ENCODE measurements around the gene OR51M1. TPM values are rescaled to one million over a fixed set of nuclear protein-coding genes. Genes with fewer than 3 reads are reported as not detected.

The OR51M1 gene
- 0.35 and 0.49 TPM in 2 replicates for total RNA-seq (2011; cell fraction: chromatin; rRNA removed; ENCODE audit: low replicate concordance)
- under 0.01 and 0.13 TPM in 2 replicates for total RNA-seq (2011; cell fraction: nucleolus; rRNA removed)
- total RNA-seq (2011; cell fraction: nucleoplasm; rRNA removed): 0.22 and 0.23 TPM in 2 replicates
- total RNA-seq (2014; rRNA removed) (not detected in 2 replicates), total RNA-seq (2014; rRNA removed; fragmentation: Illumina TruSeq; extraction: Trizol) (0.04 TPM in 1 of 2 replicates, not detected in the other), total RNA-seq (2015; rRNA removed; fragmentation: Illumina TruSeq; extraction: Trizol) (not detected in 2 replicates), total RNA-seq (2021) (not detected in 2 replicates), polyA plus RNA-seq (2011; rRNA removed) (not detected in 2 replicates), polyA plus RNA-seq (2014; fragmentation: Illumina TruSeq; extraction: Trizol) (not detected in 2 replicates), polyA plus RNA-seq (2014; fragmentation: Nextera tagmentation; extraction: Ambion mirVana) (under 1 TPM; 0.01 to 0.18 TPM), polyA plus RNA-seq (2014; rRNA removed) (not detected in 2 replicates), polyA minus RNA-seq (2011; rRNA and poly(A)+ RNA removed) (0.12 TPM in 1 of 2 replicates, not detected in the other), Bru-seq, nascent RNA (not detected), BruChase-seq, experiment 1, labeled RNA remaining after a 2-hour chase (not detected), BruChase-seq, experiment 2, labeled RNA remaining after a 6-hour chase (not detected)
- not detected in 2 replicates for polyA plus RNA-seq (2011; cell fraction: cytosol; rRNA removed)
- 0.07 TPM in 1 of 2 replicates, not detected in the other for polyA plus RNA-seq (2011; cell fraction: nucleus; rRNA removed)
- 0.07 and 0.20 TPM in 2 replicates for polyA plus RNA-seq (2012)
- not detected in 2 replicates for polyA minus RNA-seq (2011; cell fraction: cytosol; rRNA and poly(A)+ RNA removed)
- polyA minus RNA-seq (2011; cell fraction: nucleus; rRNA and poly(A)+ RNA removed): 0.11 and 0.27 TPM in 2 replicates
- long read RNA-seq, experiment 1: 0 reads
- long read RNA-seq, experiment 2: 0 reads
- long read RNA-seq, experiment 3: 0 reads

GRCh38 chr11:5383576-5383975, at the start of gene OR51M1:
Gene OR51M1, plus strand, starts transcription at chr11:5383812. Its CDS starts 5,587 bp downstream, at chr11:5389399.
- POLR2A ChIA-PET: no interaction called here
- Histone ChIP-seq H3K4me1 (replicated peaks in 1 of 2; ENCODE audit: control insufficient read depth in 2 of 2, insufficient read depth in 2 of 2, low read length in 2 of 2) (no peaks in the 10 kb centered on the region; a peak in 1 of 5 replicates), H3K36me3 (ENCODE audit: control insufficient read depth, insufficient read depth, low read length) (peaks cover 70% of the 10 kb centered on the region), H3K27ac (ENCODE audit: extremely low read depth, low read depth, low read length) (no peak within 1 kb of the TSS), H4K20me1 (replicated peaks; ENCODE audit: control insufficient read depth, insufficient read depth, low read length) (no peaks in the 10 kb centered on the region), H2AFZ (ENCODE audit: low read depth, low read length) (no peak within 1 kb of the TSS), H3K9me3 (replicated peaks; ENCODE audit: control insufficient read depth, insufficient read depth, low read depth, low read length) (no peaks in the 10 kb centered on the region), H3K4me3 (no peak within 1 kb of the TSS), H3K9ac (ENCODE audit: insufficient read depth in 1 of 2, low read depth in 2 of 2, low read length in 2 of 2) (peak within 1 kb of the TSS in 1 of 2 experiments; percentile 64; a peak in 1 of 4 replicates), H3K9me1 (ENCODE audit: control insufficient read depth, insufficient read depth, low read length) (no peaks in the 10 kb centered on the region), H3K4me2 (ENCODE audit: insufficient read depth, low read length) (no peak within 1 kb of the TSS), H3K79me2 (ENCODE audit: control insufficient read depth, insufficient read depth, low read length) (peaks cover 69% of the 10 kb centered on the region), H3K27me3 (ENCODE audit: control insufficient read depth in 2 of 2, insufficient read depth in 2 of 2, low read length in 2 of 2) (no peaks in the 10 kb centered on the region)
- no TSS peak for BruUV-seq (replicated peaks)
- FAIRE-seq: no peak
- in situ Hi-C loops (cut with MboI): loop anchor here (5.0 kb wide), 1 partner anchor 261 kb away; no protein-coding TSS in a partner anchor
- WGBS (ENCODE audit: insufficient coverage, low coverage, missing lambda C conversion rate): no CpG with 5 or more reads among the region's 1 CpG
- DNase-seq (ENCODE audit: extremely low read depth in 1 of 4, low spot score in 3 of 4): no peak
- CTCF ChIA-PET (ENCODE audit: low intra/inter-chr PET ratio): no interaction called here
- no peak for ATAC-seq
- intact Hi-C loops (cut with micrococcal nuclease): loop anchor here (5.0 to 10.0 kb wide), 2 partner anchors 171 to 261 kb away; no protein-coding TSS in a partner anchor
- TF ChIP-seq TRIM24 (IDR thresholded peaks at IDR 0.05) (no peak), MCM2 (IDR thresholded peaks at IDR 0.05; ENCODE audit: low read depth) (no peak), RFX5 (IDR thresholded peaks at IDR 0.05; ENCODE audit: low read depth, low read length) (no peak), ZNF318 (IDR thresholded peaks at IDR 0.05; ENCODE audit: borderline replicate concordance in 1 of 2, low read depth in 1 of 2) (no peak), TAF7 (tag; IDR thresholded peaks at IDR 0.05) (no peak), SRSF7 (optimal IDR thresholded peaks at IDR 0.05; ENCODE audit: low read depth, low read length) (no peak), SMAD4 (CRISPR knock-in tag; conservative IDR thresholded peaks at IDR 0.05) (no peak), ZNF280B (CRISPR knock-in tag; IDR thresholded peaks at IDR 0.05) (no peak), TCF15 (CRISPR knock-in tag; IDR thresholded peaks at IDR 0.05) (no peak)

Measured in K562 (cell line).